ENCODE data around the gene TFR2.

DNA sequence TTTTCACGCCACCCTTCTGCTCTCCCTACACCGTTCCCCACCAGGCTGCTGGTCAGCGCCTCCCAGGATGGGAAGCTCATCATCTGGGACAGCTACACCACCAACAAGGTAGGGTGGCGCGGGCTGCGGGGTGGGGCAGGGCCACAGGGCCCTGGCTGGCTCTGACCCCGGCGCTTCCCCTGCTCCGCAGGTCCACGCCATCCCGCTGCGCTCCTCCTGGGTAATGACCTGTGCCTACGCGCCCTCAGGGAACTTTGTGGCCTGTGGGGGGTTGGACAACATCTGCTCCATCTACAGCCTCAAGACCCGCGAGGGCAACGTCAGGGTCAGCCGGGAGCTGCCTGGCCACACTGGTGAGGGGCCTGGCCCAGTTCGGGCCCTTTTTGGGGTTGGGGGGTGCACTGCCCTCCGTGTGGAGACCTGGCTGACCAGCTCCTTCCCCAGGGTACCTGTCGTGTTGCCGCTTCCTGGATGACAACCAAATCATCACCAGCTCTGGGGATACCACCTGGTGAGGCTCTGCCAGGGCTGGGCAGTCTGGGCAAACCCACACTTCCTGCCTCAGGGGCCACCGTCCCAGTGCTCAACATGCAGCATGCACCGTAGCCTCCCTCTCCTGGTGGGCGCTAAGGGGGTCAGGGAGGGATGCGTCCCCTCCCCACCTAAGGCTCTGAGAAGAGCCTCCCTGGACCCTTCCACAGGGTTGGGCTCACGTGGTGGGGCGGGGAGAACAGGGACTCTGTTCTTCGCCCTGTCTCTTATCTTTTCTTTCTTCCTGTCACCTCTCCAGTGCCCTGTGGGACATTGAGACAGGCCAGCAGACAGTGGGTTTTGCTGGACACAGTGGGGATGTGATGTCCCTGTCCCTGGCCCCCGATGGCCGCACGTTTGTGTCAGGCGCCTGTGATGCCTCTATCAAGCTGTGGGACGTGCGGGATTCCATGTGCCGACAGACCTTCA, 36.2 kb upstream of the TFR2 start:
- TF ChIP-seq POLR2AphosphoS5 (IDR thresholded peaks at IDR 0.05; ENCODE audit: insufficient read depth in 1 of 2, low read depth in 1 of 2) (no peak), POLR2A (IDR thresholded peaks at IDR 0.05) (no peak)
- TF ChIP-seq, protein P1, sequence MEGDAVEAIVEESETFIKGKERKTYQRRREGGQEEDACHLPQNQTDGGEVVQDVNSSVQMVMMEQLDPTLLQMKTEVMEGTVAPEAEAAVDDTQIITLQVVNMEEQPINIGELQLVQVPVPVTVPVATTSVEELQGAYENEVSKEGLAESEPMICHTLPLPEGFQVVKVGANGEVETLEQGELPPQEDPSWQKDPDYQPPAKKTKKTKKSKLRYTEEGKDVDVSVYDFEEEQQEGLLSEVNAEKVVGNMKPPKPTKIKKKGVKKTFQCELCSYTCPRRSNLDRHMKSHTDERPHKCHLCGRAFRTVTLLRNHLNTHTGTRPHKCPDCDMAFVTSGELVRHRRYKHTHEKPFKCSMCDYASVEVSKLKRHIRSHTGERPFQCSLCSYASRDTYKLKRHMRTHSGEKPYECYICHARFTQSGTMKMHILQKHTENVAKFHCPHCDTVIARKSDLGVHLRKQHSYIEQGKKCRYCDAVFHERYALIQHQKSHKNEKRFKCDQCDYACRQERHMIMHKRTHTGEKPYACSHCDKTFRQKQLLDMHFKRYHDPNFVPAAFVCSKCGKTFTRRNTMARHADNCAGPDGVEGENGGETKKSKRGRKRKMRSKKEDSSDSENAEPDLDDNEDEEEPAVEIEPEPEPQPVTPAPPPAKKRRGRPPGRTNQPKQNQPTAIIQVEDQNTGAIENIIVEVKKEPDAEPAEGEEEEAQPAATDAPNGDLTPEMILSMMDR (IDR thresholded peaks at IDR 0.05) = no peak
